Esophagus squamous epithelium (tissue), 4 donors: ENCODE results near the gene SLC38A1.

Source experiments
- POLR2A ChIP-seq, 4 donors: fragments of 450-650 bp; IDR thresholded peaks; one replicate each; pipeline ENCODE4 v1.6.1; 2017; ENCODE audit warnings: antibody characterized with exemption in 4 of 4, mild to moderate bottlenecking in 4 of 4, moderate library complexity in 3 of 4
- TF ChIP-seq, protein P1 (sequence below), 6 experiments: fragments of 450-650 bp in 4 of 6; fragments of 200-600 bp in 2 of 6; sonication (generic) in 2 of 6; IDR thresholded peaks; one replicate each; pipeline ENCODE4 v1.5.1; 2016 to 2019; ENCODE audit warnings: antibody characterized with exemption in 6 of 6, mild to moderate bottlenecking in 4 of 6, moderate library complexity in 4 of 6

DNA sequence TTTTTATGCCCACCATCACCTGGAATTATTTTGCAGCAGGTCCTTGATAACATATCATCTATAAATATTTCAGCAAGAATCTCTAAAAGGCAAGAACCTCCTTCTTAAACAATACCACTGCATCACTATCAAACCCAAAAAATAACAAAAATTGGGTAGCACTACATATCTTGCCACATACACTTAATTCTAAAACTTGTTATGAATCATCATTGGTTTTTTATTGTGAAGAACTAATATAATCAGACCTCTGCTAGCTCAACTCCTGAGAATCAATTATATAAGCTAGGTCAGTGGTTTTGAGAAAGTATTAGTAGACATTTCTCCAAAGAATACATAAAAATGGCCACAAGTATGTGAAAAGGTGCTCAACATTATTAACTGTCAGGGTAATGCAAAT, 23.8 kb downstream of the SLC38A1 start:
- TF ChIP-seq, protein P1, sequence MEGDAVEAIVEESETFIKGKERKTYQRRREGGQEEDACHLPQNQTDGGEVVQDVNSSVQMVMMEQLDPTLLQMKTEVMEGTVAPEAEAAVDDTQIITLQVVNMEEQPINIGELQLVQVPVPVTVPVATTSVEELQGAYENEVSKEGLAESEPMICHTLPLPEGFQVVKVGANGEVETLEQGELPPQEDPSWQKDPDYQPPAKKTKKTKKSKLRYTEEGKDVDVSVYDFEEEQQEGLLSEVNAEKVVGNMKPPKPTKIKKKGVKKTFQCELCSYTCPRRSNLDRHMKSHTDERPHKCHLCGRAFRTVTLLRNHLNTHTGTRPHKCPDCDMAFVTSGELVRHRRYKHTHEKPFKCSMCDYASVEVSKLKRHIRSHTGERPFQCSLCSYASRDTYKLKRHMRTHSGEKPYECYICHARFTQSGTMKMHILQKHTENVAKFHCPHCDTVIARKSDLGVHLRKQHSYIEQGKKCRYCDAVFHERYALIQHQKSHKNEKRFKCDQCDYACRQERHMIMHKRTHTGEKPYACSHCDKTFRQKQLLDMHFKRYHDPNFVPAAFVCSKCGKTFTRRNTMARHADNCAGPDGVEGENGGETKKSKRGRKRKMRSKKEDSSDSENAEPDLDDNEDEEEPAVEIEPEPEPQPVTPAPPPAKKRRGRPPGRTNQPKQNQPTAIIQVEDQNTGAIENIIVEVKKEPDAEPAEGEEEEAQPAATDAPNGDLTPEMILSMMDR (IDR thresholded peaks at IDR 0.05) = no peak
- TF ChIP-seq POLR2A (IDR thresholded peaks at IDR 0.05) = no peak
